Heart right ventricle (tissue), 16 donors: ENCODE data around the gene MAP2K5. TPM values are rescaled to one million over a fixed set of nuclear protein-coding genes. Genes with fewer than 3 reads are reported as not detected.
A peak's percentile ranks its signal among the peaks of the same experiment; 100 is the strongest.

ENCODE experiments used
- ATAC-seq, 8 donors: fragments of 200-7000 bp; cut with Tn5 transposase; one replicate each; pipeline ENCODE4 v1.9.1; 2020; ENCODE audit warnings: mild to moderate bottlenecking in 8 of 8, moderate library complexity in 8 of 8, moderate number of reproducible peaks in 1 of 8
- DNase-seq, 2 donors: peaks; one replicate each; pipeline ENCODE4 v3.0.0-alpha.2; 2020
- H3K27ac ChIP-seq, 10 donors: fragments of 200-600 bp; sonication (generic) in 2 of 10; one replicate each; pipeline versions ENCODE4 v1.5.0 to v1.8.0; 2020 to 2022; ENCODE audit warnings: mild to moderate bottlenecking in 3 of 10
- H3K27me3 ChIP-seq, 7 donors: fragments of 200-600 bp; one replicate each; pipeline ENCODE4 v1.8.0; 2021 to 2022; ENCODE audit warnings: mild to moderate bottlenecking in 2 of 7
- H3K36me3 ChIP-seq, 9 donors: fragments of 200-600 bp; sonication (generic) in 1 of 9; one replicate each; pipeline versions ENCODE4 v1.5.0 to v1.8.0; 2020 to 2022; ENCODE audit warnings: mild to moderate bottlenecking in 2 of 9
- H3K4me1 ChIP-seq, 9 donors: fragments of 200-600 bp; sonication (generic) in 1 of 9; one replicate each; pipeline versions ENCODE4 v1.5.0 to v1.8.0; 2020 to 2022; ENCODE audit warnings: mild to moderate bottlenecking in 4 of 9
- H3K4me3 ChIP-seq, 10 donors: fragments of 200-600 bp; sonication (generic) in 2 of 10; one replicate each; pipeline versions ENCODE4 v1.5.0 to v1.8.0; 2020 to 2022; ENCODE audit warnings: mild to moderate bottlenecking in 7 of 10, moderate library complexity in 2 of 10
- H3K9me3 ChIP-seq, 11 donors: fragments of 200-600 bp in 10 of 11; sonication (generic) in 2 of 11; one replicate each; pipeline versions ENCODE4 v1.5.0 to v1.8.0; 2013 to 2022; ENCODE audit warnings: mild to moderate bottlenecking in 2 of 11, control low read depth in 1 of 11, moderate library complexity in 1 of 11
- WGBS, 2 donors: extraction: QIAGEN DNeasy Blood & Tissue Kit; methylation state at CpG; one replicate each; pipeline ENCODE4 v1.1.7; 2013; ENCODE audit warnings: inconsistent platforms in 1 of 2; 5-methylcytosine and 5-hydroxymethylcytosine counted together
- intact Hi-C, 10 donors: fragments of 100-400 bp; cut with DNase I; formaldehyde crosslinking; loops; one replicate each; pipeline versions ENCODE4 v1.11.1 to v1.14.2; 2022
- polyA plus RNA-seq, 2 donors: library from polyadenylated mRNA; stranded (reverse); fragments of 200-250 nt; gene quantifications; one replicate each; pipeline ENCODE4 v1.2.3, GENCODE V29; 2013
- total RNA-seq, 10 donors: library from RNA; stranded (reverse); fragmentation: NEBNext Ultra II Directional in 3 of 10; extraction: Animal tissue kit (Norgen Biotek cat#: 25700) in 3 of 10; gene quantifications; one replicate each; pipeline versions ENCODE4 v1.2.1 to v1.2.4, GENCODE V29; 2021 to 2023
- TF ChIP-seq, protein P1 (sequence below), 9 donors: fragments of 200-600 bp; sonication (generic) in 2 of 9; IDR thresholded peaks; one replicate each; pipeline versions ENCODE4 v1.5.0 to v1.8.0; 2021 to 2022; ENCODE audit warnings: antibody characterized with exemption in 9 of 9, mild to moderate bottlenecking in 5 of 9, moderate library complexity in 1 of 9
- donor health status: Arrhythmogenic right ventricular cardiomyopathy.
- donor health status: ischemic (EF 13 %, LVEDD 7.1; RV severe dilation, severe dysfunction).
- donor health status: healthy with polysubstance abuse.
- donor health status: DM: no; HTN: yes; CAD: no.
- donor health status: DM: no; HTN: no; CAD: no.
- donor health status: ischemic (EF 25% LVEDD 6.9; RV normal size, moderate dysfunction).
- donor health status: ischemic (EF 25% LVEDD 5.7; RV mildly dilated, moderate dysfunction).
- donor health status: healthy.
- donor health status: DM: yes; HTN: yes; CAD: no.
- donor health status: Ischemic cardiomyopathy.
- donor health status: ischemic (EF 35%, LVEDD 5.7; RV mildly dilated, moderate dysfunction).
- donor health status: nonischemic (EF 11% LVEDD 7.7; RV severe dilation, severe dysfunction).
- donor health status: DM: yes; HTN: yes; CAD: no.
- donor health status: PGD.
- donor health status: ischemic (EF 29% LVEDD 5.4; RV normal size, mild dysfunction).
- donor health status: nonischemic (EF 23%, LVEDD 6.1; RV moderate dilation, normal function).

Gene MAP2K5
- total and polyA plus RNA-seq, 12 donors: 7.7 to 34.3 (median 21.0) TPM

- ATAC-seq: no peak
- no peaks in the 10 kb centered on the region for H3K9me3 ChIP-seq
- peaks cover 19 to 58% (median 49%) of the 10 kb centered on the region in 9 donors for H3K4me1 ChIP-seq
- intact Hi-C loops: loop anchor here (1.0 to 10.0 kb wide), 13 partner anchors 61 to 891 kb away; partner anchors contain the start of genes C15orf61 (in 3 of the 10) and MAP2K5 (in 1 of the 10)
- peaks cover 30 to 59% (median 57%) of the 10 kb centered on the region in 7 donors for H3K27me3 ChIP-seq
- TF ChIP-seq, protein P1, sequence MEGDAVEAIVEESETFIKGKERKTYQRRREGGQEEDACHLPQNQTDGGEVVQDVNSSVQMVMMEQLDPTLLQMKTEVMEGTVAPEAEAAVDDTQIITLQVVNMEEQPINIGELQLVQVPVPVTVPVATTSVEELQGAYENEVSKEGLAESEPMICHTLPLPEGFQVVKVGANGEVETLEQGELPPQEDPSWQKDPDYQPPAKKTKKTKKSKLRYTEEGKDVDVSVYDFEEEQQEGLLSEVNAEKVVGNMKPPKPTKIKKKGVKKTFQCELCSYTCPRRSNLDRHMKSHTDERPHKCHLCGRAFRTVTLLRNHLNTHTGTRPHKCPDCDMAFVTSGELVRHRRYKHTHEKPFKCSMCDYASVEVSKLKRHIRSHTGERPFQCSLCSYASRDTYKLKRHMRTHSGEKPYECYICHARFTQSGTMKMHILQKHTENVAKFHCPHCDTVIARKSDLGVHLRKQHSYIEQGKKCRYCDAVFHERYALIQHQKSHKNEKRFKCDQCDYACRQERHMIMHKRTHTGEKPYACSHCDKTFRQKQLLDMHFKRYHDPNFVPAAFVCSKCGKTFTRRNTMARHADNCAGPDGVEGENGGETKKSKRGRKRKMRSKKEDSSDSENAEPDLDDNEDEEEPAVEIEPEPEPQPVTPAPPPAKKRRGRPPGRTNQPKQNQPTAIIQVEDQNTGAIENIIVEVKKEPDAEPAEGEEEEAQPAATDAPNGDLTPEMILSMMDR (IDR thresholded peaks at IDR 0.05): no peak
- peak overlapping the region in 1 of 10 donors; percentile 0 for H3K27ac ChIP-seq
- H3K4me3 ChIP-seq: peak overlapping the region; percentile 12 to 52 (median 45)
- no peak for DNase-seq
- H3K36me3 ChIP-seq: no peaks in the 10 kb centered on the region
- 2 to 3% methylated on average over 52 to 59 of the region's 59 CpGs for WGBS, 2 donors
Observed at GRCh38 chr15:67835297-67836133, 293.0 kb downstream of the MAP2K5 start.

DNA sequence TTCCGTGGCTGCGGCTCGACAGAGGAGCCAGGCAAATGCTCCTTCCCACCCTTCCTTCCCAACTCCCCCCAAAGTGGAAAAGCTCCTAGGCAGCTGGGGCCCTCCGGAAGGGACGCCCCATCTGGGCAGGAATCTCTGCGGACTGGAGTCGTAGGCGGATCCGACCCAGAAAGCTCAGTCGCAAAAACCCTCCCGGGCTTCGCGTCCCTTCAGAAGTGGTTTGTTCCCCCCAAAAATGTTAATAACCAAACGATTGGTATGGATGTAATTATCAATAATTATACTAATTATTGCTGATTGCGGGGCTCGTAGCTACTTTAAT, 293.6 kb downstream of the MAP2K5 start:
- no peak for DNase-seq
- Histone ChIP-seq H3K4me1 (peaks cover 19 to 62% (median 50%) of the 10 kb centered on the region in 9 donors), H3K27ac (peak overlapping the region in 1 of 10 donors; percentile 0), H3K9me3 (no peaks in the 10 kb centered on the region), H3K27me3 (peaks cover 27 to 53% (median 51%) of the 10 kb centered on the region in 7 donors), H3K36me3 (no peaks in the 10 kb centered on the region), H3K4me3 (peak overlapping the region; percentile 10 to 52 (median 45))
- intact Hi-C loops: loop anchor here (1.0 to 10.0 kb wide), 13 partner anchors 61 to 891 kb away; partner anchors contain the start of genes C15orf61 (in 3 of the 10) and MAP2K5 (in 1 of the 10)
- TF ChIP-seq, protein P1 (IDR thresholded peaks at IDR 0.05): no peak
- ATAC-seq: no peak
- WGBS, 2 donors: 1 to 4% methylated on average over 16 of the region's 16 CpGs

GRCh38 chr15:67836477-67836876, 294.0 kb downstream of the MAP2K5 start:
- 36 to 37% methylated on average over 8 of the region's 8 CpGs for WGBS, 2 donors
- Histone ChIP-seq H3K4me1 (peaks cover 21 to 66% (median 53%) of the 10 kb centered on the region in 9 donors), H3K27me3 (peaks cover 23 to 49% (median 47%) of the 10 kb centered on the region in 7 donors), H3K4me3 (peak overlapping the region in 9 of 10 donors; percentile 10 to 52 (median 45)), H3K36me3 (no peaks in the 10 kb centered on the region), H3K9me3 (no peaks in the 10 kb centered on the region), H3K27ac (peak overlapping the region in 1 of 10 donors; percentile 0)
- TF ChIP-seq, protein P1 (IDR thresholded peaks at IDR 0.05): peak; percentile 64 to 90 (median 85)
- no peak for DNase-seq
- intact Hi-C loops: loop anchor here (1.0 to 10.0 kb wide), 13 partner anchors 62 to 892 kb away; partner anchors contain the start of genes C15orf61 (in 3 of the 10) and MAP2K5 (in 1 of the 10)
- no peak for ATAC-seq

GRCh38 chr15:67836955-67837354, 294.5 kb downstream of the MAP2K5 start:
- no peaks in the 10 kb centered on the region for H3K9me3 ChIP-seq
- H3K4me3 ChIP-seq: no peak overlapping the region
- ATAC-seq (no peak), DNase-seq (no peak)
- H3K27ac ChIP-seq: no peak overlapping the region
- H3K4me1 ChIP-seq: peaks cover 21 to 69% (median 56%) of the 10 kb centered on the region in 9 donors
- H3K36me3 ChIP-seq: no peaks in the 10 kb centered on the region
- intact Hi-C loops: loop anchor here (1.0 to 10.0 kb wide), 13 partner anchors 62 to 892 kb away; partner anchors contain the start of genes C15orf61 (in 3 of the 10) and MAP2K5 (in 1 of the 10)
- TF ChIP-seq, protein P1 (IDR thresholded peaks at IDR 0.05): no peak
- WGBS, 2 donors: 74 to 75% methylated on average over 2 of the region's 2 CpGs
- H3K27me3 ChIP-seq: peaks cover 18 to 45% (median 43%) of the 10 kb centered on the region in 7 donors
